ENCODE measurements around the gene ZDHHC12. TPM values are rescaled to one million over a fixed set of nuclear protein-coding genes. Genes with fewer than 3 reads are reported as not detected.

Gene ZDHHC12
- total and polyA plus RNA-seq, 2 of the 13 experiments (the other 11 are each of a cell fraction or from before 2014, with no cell fraction given): 25.4 to 28.0 TPM

DNA sequence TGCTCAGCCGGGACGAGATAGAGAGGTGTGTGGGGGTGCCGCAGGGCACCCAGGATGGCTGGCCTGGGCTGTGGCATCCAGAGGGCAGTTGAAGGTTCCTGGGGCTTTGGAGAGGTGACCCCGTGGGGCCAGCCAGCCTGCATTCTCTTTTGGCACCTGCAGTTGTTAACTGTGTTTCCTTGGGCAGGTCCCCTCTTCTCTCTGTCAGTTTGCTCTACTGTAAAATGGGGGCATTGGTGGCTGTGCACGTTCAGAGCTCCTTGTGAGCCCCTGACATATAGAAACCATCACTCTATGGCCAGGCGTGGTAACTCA is 8.5 kb downstream of the ZDHHC12 start (continued):
- TF ChIP-seq, protein P1, sequence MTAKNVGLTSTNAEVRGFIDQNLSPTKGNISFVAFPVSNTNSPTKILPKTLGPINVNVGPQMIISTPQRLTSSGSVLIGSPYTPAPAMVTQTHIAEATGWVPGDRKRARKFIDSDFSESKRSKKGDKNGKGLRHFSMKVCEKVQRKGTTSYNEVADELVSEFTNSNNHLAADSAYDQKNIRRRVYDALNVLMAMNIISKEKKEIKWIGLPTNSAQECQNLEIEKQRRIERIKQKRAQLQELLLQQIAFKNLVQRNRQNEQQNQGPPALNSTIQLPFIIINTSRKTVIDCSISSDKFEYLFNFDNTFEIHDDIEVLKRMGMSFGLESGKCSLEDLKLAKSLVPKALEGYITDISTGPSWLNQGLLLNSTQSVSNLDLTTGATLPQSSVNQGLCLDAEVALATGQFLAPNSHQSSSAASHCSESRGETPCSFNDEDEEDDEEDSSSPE (CRISPR knock-in tag; IDR thresholded peaks at IDR 0.05): no peak
- TF ChIP-seq SPEN (CRISPR knock-in tag; IDR thresholded peaks at IDR 0.05; ENCODE audit: low read depth) (no peak), IRX3 (CRISPR knock-in tag; IDR thresholded peaks at IDR 0.05; ENCODE audit: borderline replicate concordance, low read depth) (no peak), THYN1 (CRISPR knock-in tag; IDR thresholded peaks at IDR 0.05; ENCODE audit: borderline replicate concordance, low read depth) (no peak), FIP1L1 (IDR thresholded peaks at IDR 0.05; ENCODE audit: borderline replicate concordance, insufficient read depth, low read depth, low read length) (no peak)
- TF ChIP-seq, protein P2, sequence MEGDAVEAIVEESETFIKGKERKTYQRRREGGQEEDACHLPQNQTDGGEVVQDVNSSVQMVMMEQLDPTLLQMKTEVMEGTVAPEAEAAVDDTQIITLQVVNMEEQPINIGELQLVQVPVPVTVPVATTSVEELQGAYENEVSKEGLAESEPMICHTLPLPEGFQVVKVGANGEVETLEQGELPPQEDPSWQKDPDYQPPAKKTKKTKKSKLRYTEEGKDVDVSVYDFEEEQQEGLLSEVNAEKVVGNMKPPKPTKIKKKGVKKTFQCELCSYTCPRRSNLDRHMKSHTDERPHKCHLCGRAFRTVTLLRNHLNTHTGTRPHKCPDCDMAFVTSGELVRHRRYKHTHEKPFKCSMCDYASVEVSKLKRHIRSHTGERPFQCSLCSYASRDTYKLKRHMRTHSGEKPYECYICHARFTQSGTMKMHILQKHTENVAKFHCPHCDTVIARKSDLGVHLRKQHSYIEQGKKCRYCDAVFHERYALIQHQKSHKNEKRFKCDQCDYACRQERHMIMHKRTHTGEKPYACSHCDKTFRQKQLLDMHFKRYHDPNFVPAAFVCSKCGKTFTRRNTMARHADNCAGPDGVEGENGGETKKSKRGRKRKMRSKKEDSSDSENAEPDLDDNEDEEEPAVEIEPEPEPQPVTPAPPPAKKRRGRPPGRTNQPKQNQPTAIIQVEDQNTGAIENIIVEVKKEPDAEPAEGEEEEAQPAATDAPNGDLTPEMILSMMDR (CRISPR knock-in tag; IDR thresholded peaks at IDR 0.05): no peak

DNA sequence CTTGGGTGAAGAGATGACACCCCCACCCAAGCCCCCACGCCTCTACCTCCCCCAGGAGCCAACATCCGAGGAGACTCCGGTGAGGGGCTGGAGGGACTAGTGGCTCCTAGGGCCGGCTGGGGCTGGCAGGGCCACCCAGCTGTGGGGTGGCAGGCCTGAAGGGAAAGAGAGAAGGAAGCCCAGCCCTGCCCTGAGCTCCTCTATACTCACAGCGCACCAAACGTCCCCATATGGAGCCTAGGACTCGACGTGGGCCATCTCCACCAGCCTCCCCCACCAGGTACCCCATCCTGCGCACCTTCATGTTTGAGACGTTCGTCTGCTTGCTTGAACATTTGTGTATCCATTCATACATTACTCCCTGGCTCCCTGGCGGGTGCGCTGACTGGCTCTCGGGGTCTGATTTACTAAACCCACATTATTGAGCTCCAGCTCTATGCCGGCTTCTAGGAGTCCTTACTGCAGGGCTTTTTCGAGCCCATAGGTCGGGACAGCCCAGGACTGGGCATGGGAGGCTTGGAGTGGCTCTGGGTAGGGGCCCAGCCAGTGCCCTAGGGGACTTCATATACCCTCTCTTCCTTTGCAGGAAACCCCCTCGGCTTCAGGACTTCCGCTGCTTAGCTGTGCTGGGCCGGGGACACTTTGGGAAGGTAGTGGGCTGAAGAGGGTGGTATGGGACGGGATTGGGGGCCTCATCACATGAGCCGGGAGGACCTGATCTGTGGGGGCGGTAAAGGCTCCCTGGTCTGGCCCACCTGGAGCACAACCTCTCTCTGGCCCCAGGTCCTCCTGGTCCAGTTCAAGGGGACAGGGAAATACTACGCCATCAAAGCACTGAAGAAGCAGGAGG is 9.1 kb downstream of the ZDHHC12 start:
- H3K4me3 ChIP-seq (replicated peaks in 1 of 3; ENCODE audit: insufficient read depth in 1 of 3, low read depth in 2 of 3, low read length in 3 of 3): no peak overlapping the region
- WGBS (ENCODE audit: low lambda C conversion rate): 95% methylated on average over 24 of the region's 24 CpGs
- ATAC-seq (no peak), FAIRE-seq (no peak), DNase-seq (ENCODE audit: low spot score) (no peak)
- ChIA-PET CTCF (ENCODE audit: low intra/inter-chr PET ratio, low total read pairs) (no interaction called here), POLR2A (no interaction called here)
- peaks cover 7 to 19% of the 10 kb centered on the region in 2 experiments; a peak in 3 of 5 replicates for H3K36me3 ChIP-seq (replicated peaks in 1 of 2; ENCODE audit: control insufficient read depth in 1 of 2, insufficient read depth in 2 of 2, low read length in 2 of 2)
- no peaks in the 10 kb centered on the region for H3K27me3 ChIP-seq (ENCODE audit: control insufficient read depth in 1 of 2, insufficient read depth in 2 of 2, low read length in 2 of 2)
- no peaks in the 10 kb centered on the region for H3K79me2 ChIP-seq (ENCODE audit: insufficient read depth, low read length)
- H3K9me3 ChIP-seq (ENCODE audit: low read length): no peaks in the 10 kb centered on the region
- BruUV-seq (replicated peaks): no TSS peak
- H3K27ac ChIP-seq (ENCODE audit: extremely low read length, insufficient read depth, low read length): no peak overlapping the region
- no peak overlapping the region for H2AFZ ChIP-seq (ENCODE audit: low read length)
- TF ChIP-seq ZFP36L2 (CRISPR knock-in tag; IDR thresholded peaks at IDR 0.05) (no peak), ZNF263 (CRISPR knock-in tag; IDR thresholded peaks at IDR 0.05) (no peak), GABPB1 (CRISPR knock-in tag; IDR thresholded peaks at IDR 0.05) (no peak), ZNF124 (CRISPR knock-in tag; IDR thresholded peaks at IDR 0.05) (no peak), RBM39 (IDR thresholded peaks at IDR 0.05; ENCODE audit: low read depth, low read length, poor library complexity, severe bottlenecking) (no peak), FOXJ3 (CRISPR knock-in tag; IDR thresholded peaks at IDR 0.05; ENCODE audit: borderline replicate concordance) (no peak), FOXM1 (CRISPR knock-in tag; IDR thresholded peaks at IDR 0.05) (no peak), U2AF1 (optimal IDR thresholded peaks at IDR 0.05; ENCODE audit: low read depth, low read length) (no peak), RXRB (CRISPR knock-in tag; IDR thresholded peaks at IDR 0.05; ENCODE audit: borderline replicate concordance) (no peak), BHLHE40 (IDR thresholded peaks at IDR 0.05; ENCODE audit: low read length) (no peak), FOSL1 (CRISPR knock-in tag; IDR thresholded peaks at IDR 0.05; ENCODE audit: borderline replicate concordance) (no peak), DNMT1 (CRISPR knock-in tag; IDR thresholded peaks at IDR 0.05) (no peak), ZNF3 (CRISPR knock-in tag; IDR thresholded peaks at IDR 0.05) (no peak), ZNF678 (CRISPR knock-in tag; IDR thresholded peaks at IDR 0.05) (no peak), MED1 (CRISPR knock-in tag; IDR thresholded peaks at IDR 0.05) (no peak)
- H3K9ac ChIP-seq (ENCODE audit: insufficient read depth, low read depth, low read length): no peak overlapping the region
- H3K4me1 ChIP-seq (ENCODE audit: insufficient read depth, low read length): peaks cover 10% of the 10 kb centered on the region
- no peak overlapping the region for H3K4me2 ChIP-seq (ENCODE audit: low read depth, low read length)
- intact Hi-C loops (cut with micrococcal nuclease; ENCODE audit: unreplicated experiment) (no loop called here), in situ Hi-C loops (cut with HindIII; ENCODE audit: extremely low pct_ligation_motif_present, low pct_unique_long_range_greater_than_20kb) (no loop called here)
- H4K20me1 ChIP-seq (ENCODE audit: insufficient read depth, low read length): no peaks in the 10 kb centered on the region

Data from HepG2 (cell line).